A549 (cell line): Measurements from ENCODE around the gene SDC1.

Experiments used
- BHLHE40 ChIP-seq: IDR thresholded peaks from 2 replicates; pipeline ENCODE4 v1.6.1; 2012; ENCODE audit warnings: low read depth, low read length, inconsistent platforms
- CTCF ChIP-seq: fragments of >200 bp; sonication (Bioruptor Twin); formaldehyde crosslinking; IDR thresholded peaks from 3 replicates; pipeline ENCODE4 v1.5.1; 2016
- MAZ ChIP-seq: fragments of 150-350 bp; IDR thresholded peaks from 2 replicates; pipeline ENCODE4 v1.6.1; 2014; ENCODE audit warnings: antibody characterized with exemption, low read depth, low read length, borderline replicate concordance

- TF ChIP-seq MAZ: no peak
- no peak for TF ChIP-seq BHLHE40
- no peak for TF ChIP-seq CTCF
These were observed 33.0 kb downstream of the SDC1 start for GRCh38 chr2:20191714-20192569.
